ENCODE results near the gene COG3.

COG3 gene

GRCh38 chr13:45536224-45536623 is 71.5 kb downstream of the COG3 start:
- Histone ChIP-seq H3K9me2 (replicated peaks; ENCODE audit: insufficient read depth, low read length) (no peaks in the 10 kb centered on the region), H4K20me1 (ENCODE audit: low read depth, low read length) (no peaks in the 10 kb centered on the region), H3K4me2 (ENCODE audit: low read depth, low read length, poor library complexity, severe bottlenecking) (no peak overlapping the region), H3K9ac (ENCODE audit: low read length) (no peak overlapping the region), H3K4me3 (ENCODE audit: insufficient read depth, low read length, poor library complexity, severe bottlenecking) (no peak overlapping the region), H3F3A (ENCODE audit: insufficient read depth) (no peaks in the 10 kb centered on the region), H2AFZ (ENCODE audit: low read depth, low read length, severe bottlenecking) (no peak overlapping the region), H3K79me2 (ENCODE audit: insufficient read depth, low read length) (no peaks in the 10 kb centered on the region), H3K27me3 (ENCODE audit: low read length) (no peaks in the 10 kb centered on the region), H3K9me3 (ENCODE audit: insufficient read depth, low read length) (no peaks in the 10 kb centered on the region), H3K36me3 (ENCODE audit: low read length) (peaks cover 6% of the 10 kb centered on the region; the same call in 1 of the 2 replicates), H3K27ac (ENCODE audit: low read depth, low read length) (no peak overlapping the region)
- no peak for TF ChIP-seq EZH2phosphoT487 (conservative IDR thresholded peaks at IDR 0.05; ENCODE audit: low read length)
- TF ChIP-seq, protein P1, sequence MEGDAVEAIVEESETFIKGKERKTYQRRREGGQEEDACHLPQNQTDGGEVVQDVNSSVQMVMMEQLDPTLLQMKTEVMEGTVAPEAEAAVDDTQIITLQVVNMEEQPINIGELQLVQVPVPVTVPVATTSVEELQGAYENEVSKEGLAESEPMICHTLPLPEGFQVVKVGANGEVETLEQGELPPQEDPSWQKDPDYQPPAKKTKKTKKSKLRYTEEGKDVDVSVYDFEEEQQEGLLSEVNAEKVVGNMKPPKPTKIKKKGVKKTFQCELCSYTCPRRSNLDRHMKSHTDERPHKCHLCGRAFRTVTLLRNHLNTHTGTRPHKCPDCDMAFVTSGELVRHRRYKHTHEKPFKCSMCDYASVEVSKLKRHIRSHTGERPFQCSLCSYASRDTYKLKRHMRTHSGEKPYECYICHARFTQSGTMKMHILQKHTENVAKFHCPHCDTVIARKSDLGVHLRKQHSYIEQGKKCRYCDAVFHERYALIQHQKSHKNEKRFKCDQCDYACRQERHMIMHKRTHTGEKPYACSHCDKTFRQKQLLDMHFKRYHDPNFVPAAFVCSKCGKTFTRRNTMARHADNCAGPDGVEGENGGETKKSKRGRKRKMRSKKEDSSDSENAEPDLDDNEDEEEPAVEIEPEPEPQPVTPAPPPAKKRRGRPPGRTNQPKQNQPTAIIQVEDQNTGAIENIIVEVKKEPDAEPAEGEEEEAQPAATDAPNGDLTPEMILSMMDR (IDR thresholded peaks at IDR 0.05; ENCODE audit: insufficient read depth, low read length, poor library complexity, severe bottlenecking) = no peak

GRCh38 chr13:45537516-45537915 is 72.8 kb downstream of the COG3 start:
- Histone ChIP-seq H3K27ac (ENCODE audit: low read depth, low read length) (no peak overlapping the region), H3K9ac (ENCODE audit: low read length) (no peak overlapping the region)

GRCh38 chr13:45538382-45538781 is 73.6 kb downstream of the COG3 start:
- no peaks in the 10 kb centered on the region for H3K9me3 ChIP-seq (ENCODE audit: insufficient read depth, low read length)
- no peaks in the 10 kb centered on the region for H3K79me2 ChIP-seq (ENCODE audit: insufficient read depth, low read length)
- no peak overlapping the region for H3K4me2 ChIP-seq (ENCODE audit: low read depth, low read length, poor library complexity, severe bottlenecking)
- no peak overlapping the region for H3K9ac ChIP-seq (ENCODE audit: low read length)
- H3K36me3 ChIP-seq (ENCODE audit: low read length) = peaks cover 3% of the 10 kb centered on the region; the same call in 1 of the 2 replicates
- no peaks in the 10 kb centered on the region for H4K20me1 ChIP-seq (ENCODE audit: low read depth, low read length)
- no peak for TF ChIP-seq EZH2phosphoT487 (conservative IDR thresholded peaks at IDR 0.05; ENCODE audit: low read length)
- TF ChIP-seq, protein P1 (IDR thresholded peaks at IDR 0.05; ENCODE audit: insufficient read depth, low read length, poor library complexity, severe bottlenecking) = no peak
- no peaks in the 10 kb centered on the region for H3K9me2 ChIP-seq (replicated peaks; ENCODE audit: insufficient read depth, low read length)
- H3K27ac ChIP-seq (ENCODE audit: low read depth, low read length) = no peak overlapping the region
- no peak overlapping the region for H3K4me3 ChIP-seq (ENCODE audit: insufficient read depth, low read length, poor library complexity, severe bottlenecking)
- H3K27me3 ChIP-seq (ENCODE audit: low read length) = no peaks in the 10 kb centered on the region
- no peak overlapping the region for H2AFZ ChIP-seq (ENCODE audit: low read depth, low read length, severe bottlenecking)
- H3F3A ChIP-seq (ENCODE audit: insufficient read depth) = no peaks in the 10 kb centered on the region

More at GRCh38 chr13:45537516-45537915, 72.8 kb downstream of the COG3 start:
- Histone ChIP-seq H2AFZ (ENCODE audit: low read depth, low read length, severe bottlenecking) (no peak overlapping the region), H3F3A (ENCODE audit: insufficient read depth) (no peaks in the 10 kb centered on the region), H3K9me2 (replicated peaks; ENCODE audit: insufficient read depth, low read length) (no peaks in the 10 kb centered on the region), H4K20me1 (ENCODE audit: low read depth, low read length) (no peaks in the 10 kb centered on the region), H3K79me2 (ENCODE audit: insufficient read depth, low read length) (no peaks in the 10 kb centered on the region), H3K4me2 (ENCODE audit: low read depth, low read length, poor library complexity, severe bottlenecking) (no peak overlapping the region), H3K4me3 (ENCODE audit: insufficient read depth, low read length, poor library complexity, severe bottlenecking) (no peak overlapping the region), H3K27me3 (ENCODE audit: low read length) (no peaks in the 10 kb centered on the region), H3K9me3 (ENCODE audit: insufficient read depth, low read length) (no peaks in the 10 kb centered on the region), H3K36me3 (ENCODE audit: low read length) (peaks cover 6% of the 10 kb centered on the region; the same call in 1 of the 2 replicates)
- TF ChIP-seq, protein P1 (IDR thresholded peaks at IDR 0.05; ENCODE audit: insufficient read depth, low read length, poor library complexity, severe bottlenecking) = no peak
- no peak for TF ChIP-seq EZH2phosphoT487 (conservative IDR thresholded peaks at IDR 0.05; ENCODE audit: low read length)

All from SU-DHL-6 (cell line).